ENCODE measurements around the gene SLC36A3. TPM values are rescaled to one million over a fixed set of nuclear protein-coding genes. Genes with fewer than 3 reads are reported as not detected.
"Not testable (repeated sequence)": the region's sequence is repeated elsewhere in the genome, so short reads cannot be mapped to it uniquely, and the experiment has no call there.

The SLC36A3 gene
- total RNA-seq, 2 experiments from 2014 or later, result not detected

GRCh38 chr5:151238303-151238741 lies 65.2 kb downstream of the SLC36A3 start:
- Mint-ChIP-seq H3K9me3 (ENCODE audit: low read depth) (no peaks in the 10 kb centered on the region), H3K4me3 (no peak overlapping the region), H3K36me3 (ENCODE audit: low read depth) (no peaks in the 10 kb centered on the region), H3K27ac (no peak overlapping the region), H3K27me3 (no peaks in the 10 kb centered on the region), H3K4me1 (peaks cover 24% of the 10 kb centered on the region)
- ATAC-seq (no peak), DNase-seq (no peak)
- ChIA-PET CTCF (interaction anchor here (0.6 to 6.1 kb wide), 23 partner anchors 9 to 127 kb away, joined by 3 to 50 read pairs (median 6); partner anchors contain the start of genes CCDC69 and GM2A), POLR2A (interaction anchor here (0.6 kb wide), 1 partner anchor 14 kb away, joined by 3 read pairs; no protein-coding TSS in a partner anchor)
- intact Hi-C loops (cut with DNase I, micrococcal nuclease), result loop anchor here (2.0 kb wide), 2 partner anchors 14 to 26 kb away; partner anchors contain the start of gene CCDC69 (in 1 of the 2)

DNA sequence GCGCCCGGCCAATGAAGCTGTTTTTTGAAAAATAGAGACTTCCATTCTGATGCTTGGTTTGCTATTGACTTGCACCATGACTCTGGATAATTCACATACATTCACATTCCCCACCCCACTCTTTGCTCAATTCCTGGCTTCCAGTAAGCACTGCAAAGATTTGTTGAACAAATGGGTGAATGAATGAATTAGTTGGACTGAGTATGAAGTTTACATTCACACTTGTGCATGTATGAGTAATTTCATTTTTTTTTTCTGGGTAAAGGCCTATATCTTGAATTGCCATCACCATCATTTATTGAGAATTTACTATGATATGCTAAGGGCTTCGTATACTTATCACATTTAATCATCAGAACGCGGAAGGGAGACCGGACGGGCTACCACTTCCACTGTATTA lies 65.9 kb downstream of the SLC36A3 start:
- no peak overlapping the region for H3K4me3 Mint-ChIP-seq
- no peak overlapping the region for H3K27ac Mint-ChIP-seq
- ATAC-seq (no peak), DNase-seq (no peak)
- intact Hi-C loops (cut with DNase I, micrococcal nuclease), result loop anchor here (2.0 kb wide), 2 partner anchors 13 to 25 kb away; partner anchors contain the start of gene CCDC69 (in 1 of the 2)
- peaks cover 19% of the 10 kb centered on the region for H3K4me1 Mint-ChIP-seq
- no peaks in the 10 kb centered on the region for H3K27me3 Mint-ChIP-seq
- POLR2A ChIA-PET, result interaction anchor here (0.6 kb wide), 1 partner anchor 15 kb away, joined by 3 read pairs; no protein-coding TSS in a partner anchor
- CTCF ChIA-PET, result interaction anchor here (0.6 to 6.1 kb wide), 15 partner anchors 9 to 126 kb away, joined by 3 to 50 read pairs (median 7); partner anchors contain the start of genes CCDC69 and GM2A
- H3K9me3 Mint-ChIP-seq (ENCODE audit: low read depth), result no peaks in the 10 kb centered on the region
- no peaks in the 10 kb centered on the region for H3K36me3 Mint-ChIP-seq (ENCODE audit: low read depth)

GRCh38 chr5:151236888-151237287 lies 66.7 kb downstream of the SLC36A3 start:
- POLR2A ChIA-PET, result no interaction called here
- CTCF ChIA-PET, result interaction anchor here (0.7 to 6.1 kb wide), 7 partner anchors 8 to 122 kb away, joined by 3 to 50 read pairs (median 15); partner anchors contain the start of gene CCDC69
- Mint-ChIP-seq H3K9me3 (ENCODE audit: low read depth) (no peaks in the 10 kb centered on the region), H3K36me3 (ENCODE audit: low read depth) (no peaks in the 10 kb centered on the region), H3K4me1 (peaks cover 19% of the 10 kb centered on the region), H3K27me3 (no peaks in the 10 kb centered on the region), H3K27ac (no peak overlapping the region), H3K4me3 (no peak overlapping the region)
- ATAC-seq (no peak), DNase-seq (no peak)
- intact Hi-C loops (cut with DNase I, micrococcal nuclease), result no loop called here

DNA sequence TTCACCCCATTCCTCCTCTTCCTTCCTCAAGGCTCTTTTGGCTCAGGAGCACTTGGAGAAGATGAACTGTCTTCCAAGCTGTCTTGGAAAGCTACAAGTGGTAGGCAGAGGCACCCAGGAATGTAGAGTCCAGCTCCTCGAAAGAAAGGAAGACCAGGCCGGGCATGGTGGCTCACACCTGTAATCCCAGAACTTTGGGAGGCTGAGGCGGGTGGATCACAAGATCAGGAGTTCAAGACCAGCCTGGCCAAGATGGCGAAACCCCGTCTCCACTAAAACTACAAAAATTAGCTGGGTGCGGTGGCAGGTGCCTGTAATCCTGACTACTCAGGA lies 68.4 kb downstream of the SLC36A3 start:
- intact Hi-C loops (cut with DNase I, micrococcal nuclease); H3K27ac Mint-ChIP-seq; DNase-seq: not testable (repeated sequence)

GRCh38 chr5:151234476-151235238 lies 68.9 kb downstream of the SLC36A3 start:
- H3K27ac Mint-ChIP-seq, result peak overlapping the region; percentile 20
- H3K4me3 Mint-ChIP-seq, result no peak overlapping the region
- H3K27me3 Mint-ChIP-seq, result no peaks in the 10 kb centered on the region
- DNase-seq, result peak; percentile 58
- ATAC-seq, result peak; percentile 71
- no peaks in the 10 kb centered on the region for H3K9me3 Mint-ChIP-seq (ENCODE audit: low read depth)
- ChIA-PET CTCF (interaction anchor here (0.6 to 6.1 kb wide), 12 partner anchors 10 to 327 kb away, joined by 3 to 50 read pairs (median 3); partner anchors contain the start of genes CCDC69 and GM2A), POLR2A (interaction anchor here (0.8 kb wide), 1 partner anchor 16 kb away, joined by 4 read pairs; no protein-coding TSS in a partner anchor)
- peaks cover 19% of the 10 kb centered on the region for H3K4me1 Mint-ChIP-seq
- intact Hi-C loops (cut with DNase I, micrococcal nuclease), result no loop called here
- H3K36me3 Mint-ChIP-seq (ENCODE audit: low read depth), result no peaks in the 10 kb centered on the region

More for the DNA sequence above, 68.4 kb downstream of the SLC36A3 start:
- not testable (repeated sequence) for H3K27me3 Mint-ChIP-seq; H3K36me3 Mint-ChIP-seq (ENCODE audit: low read depth); H3K9me3 Mint-ChIP-seq (ENCODE audit: low read depth); ATAC-seq; H3K4me3 Mint-ChIP-seq
- ChIA-PET POLR2A (interaction anchor here (0.8 kb wide), 1 partner anchor 16 kb away, joined by 4 read pairs; no protein-coding TSS in a partner anchor), CTCF (interaction anchor here (0.6 to 6.1 kb wide), 10 partner anchors 11 to 327 kb away, joined by 3 to 50 read pairs (median 4); partner anchors contain the start of genes CCDC69 and GM2A)
- H3K4me1 Mint-ChIP-seq, result peaks cover 19% of the 10 kb centered on the region

GRCh38 chr5:151233616-151234085 lies 69.9 kb downstream of the SLC36A3 start:
- ATAC-seq, result no peak
- intact Hi-C loops (cut with DNase I, micrococcal nuclease), result no loop called here
- Mint-ChIP-seq H3K36me3 (ENCODE audit: low read depth) (no peaks in the 10 kb centered on the region), H3K9me3 (ENCODE audit: low read depth) (no peaks in the 10 kb centered on the region), H3K27me3 (no peaks in the 10 kb centered on the region), H3K4me3 (no peak overlapping the region), H3K4me1 (peaks cover 14% of the 10 kb centered on the region), H3K27ac (no peak overlapping the region)
- ChIA-PET CTCF (interaction anchor here (1.4 to 6.1 kb wide), 5 partner anchors 9 to 108 kb away, joined by 3 to 50 read pairs (median 6); partner anchors contain the start of gene CCDC69), POLR2A (interaction anchor here (0.8 kb wide), 1 partner anchor 93 kb away, joined by 3 read pairs; no protein-coding TSS in a partner anchor)
- no peak for DNase-seq

- DNase-seq (no peak), ATAC-seq (no peak)
- H3K4me1 Mint-ChIP-seq, result peaks cover 14% of the 10 kb centered on the region
- no peaks in the 10 kb centered on the region for H3K9me3 Mint-ChIP-seq (ENCODE audit: low read depth)
- H3K27ac Mint-ChIP-seq, result no peak overlapping the region
- no peak overlapping the region for H3K4me3 Mint-ChIP-seq
- no peaks in the 10 kb centered on the region for H3K36me3 Mint-ChIP-seq (ENCODE audit: low read depth)
- no peaks in the 10 kb centered on the region for H3K27me3 Mint-ChIP-seq
- intact Hi-C loops (cut with DNase I, micrococcal nuclease), result no loop called here
- POLR2A ChIA-PET, result no interaction called here
- CTCF ChIA-PET, result interaction anchor here (0.7 to 1.7 kb wide), 3 partner anchors 20 to 102 kb away, joined by 3 to 4 read pairs (median 3); no protein-coding TSS in a partner anchor
Measured at GRCh38 chr5:151231359-151231758, 72.2 kb downstream of the SLC36A3 start.

- Mint-ChIP-seq H3K36me3 (ENCODE audit: low read depth) (no peaks in the 10 kb centered on the region), H3K4me3 (no peak overlapping the region), H3K27me3 (no peaks in the 10 kb centered on the region), H3K27ac (no peak overlapping the region), H3K4me1 (peaks cover 19% of the 10 kb centered on the region), H3K9me3 (ENCODE audit: low read depth) (no peaks in the 10 kb centered on the region)
- CTCF ChIA-PET, result interaction anchor here (0.6 to 4.1 kb wide), 8 partner anchors 9 to 508 kb away, joined by 3 to 42 read pairs (median 4); no protein-coding TSS in a partner anchor
- intact Hi-C loops (cut with DNase I, micrococcal nuclease), result no loop called here
- POLR2A ChIA-PET, result no interaction called here
- DNase-seq (no peak), ATAC-seq (no peak)
Measured at GRCh38 chr5:151230048-151230680, 73.4 kb downstream of the SLC36A3 start.

DNA sequence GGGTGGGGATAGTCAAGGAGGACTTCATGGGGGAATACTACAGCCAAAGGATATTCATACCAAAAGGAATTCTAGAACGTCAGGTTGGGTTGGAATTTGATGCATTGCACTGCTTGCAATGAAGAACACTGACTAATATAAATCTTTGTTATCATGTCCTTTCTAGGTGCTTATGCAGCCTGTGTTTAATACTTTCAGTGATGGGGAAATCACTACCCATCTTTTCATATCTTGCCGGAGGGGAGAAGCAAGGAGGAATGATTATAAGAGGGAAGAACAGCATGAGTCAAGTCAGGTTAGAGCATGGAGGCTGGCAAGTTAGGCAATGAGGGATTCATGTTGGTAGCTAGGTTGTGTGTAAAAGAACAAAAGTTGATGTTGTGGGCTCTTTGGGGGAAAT lies 74.6 kb downstream of the SLC36A3 start:
- ATAC-seq, result no peak

GRCh38 chr5:151227918-151228447 lies 75.6 kb downstream of the SLC36A3 start:
- DNase-seq (no peak), ATAC-seq (no peak)
- Mint-ChIP-seq H3K27ac (no peak overlapping the region), H3K4me3 (no peak overlapping the region), H3K9me3 (ENCODE audit: low read depth) (no peaks in the 10 kb centered on the region), H3K36me3 (ENCODE audit: low read depth) (no peaks in the 10 kb centered on the region), H3K27me3 (no peaks in the 10 kb centered on the region), H3K4me1 (peaks cover 17% of the 10 kb centered on the region)
- POLR2A ChIA-PET, result interaction anchor here (0.6 to 1.2 kb wide), 2 partner anchors 19 to 99 kb away, joined by 3 read pairs; no protein-coding TSS in a partner anchor
- CTCF ChIA-PET, result interaction anchor here (1.0 to 4.1 kb wide), 6 partner anchors 9 to 63 kb away, joined by 3 to 42 read pairs (median 4); no protein-coding TSS in a partner anchor
- intact Hi-C loops (cut with DNase I, micrococcal nuclease), result loop anchor here in 1 of 2 experiments (2.0 kb wide), 1 partner anchor 25 kb away; no protein-coding TSS in a partner anchor

More for the DNA sequence above, 74.6 kb downstream of the SLC36A3 start:
- Mint-ChIP-seq H3K27ac (no peak overlapping the region), H3K4me3 (no peak overlapping the region), H3K4me1 (peaks cover 19% of the 10 kb centered on the region), H3K36me3 (ENCODE audit: low read depth) (no peaks in the 10 kb centered on the region), H3K27me3 (no peaks in the 10 kb centered on the region), H3K9me3 (ENCODE audit: low read depth) (no peaks in the 10 kb centered on the region)
- CTCF ChIA-PET, result interaction anchor here (0.7 to 4.1 kb wide), 6 partner anchors 10 to 601 kb away, joined by 3 to 42 read pairs (median 4); no protein-coding TSS in a partner anchor
- intact Hi-C loops (cut with DNase I, micrococcal nuclease), result no loop called here
- DNase-seq, result no peak
- POLR2A ChIA-PET, result interaction anchor here (1.2 kb wide), 1 partner anchor 100 kb away, joined by 3 read pairs; no protein-coding TSS in a partner anchor

All from activated CD4-positive, alpha-beta T cell treated with anti-CD3 and anti-CD28 coated beads for 36 hours (primary cell).